NCI-H526 (cell line): ENCODE measurements around the gene SLC17A9.

Experiments used
- DNase-seq, 2 experiments: peaks; one replicate each; lab custom pipeline; 2025; lab: John Stamatoyannopoulos, UW

SLC17A9 gene

DNA sequence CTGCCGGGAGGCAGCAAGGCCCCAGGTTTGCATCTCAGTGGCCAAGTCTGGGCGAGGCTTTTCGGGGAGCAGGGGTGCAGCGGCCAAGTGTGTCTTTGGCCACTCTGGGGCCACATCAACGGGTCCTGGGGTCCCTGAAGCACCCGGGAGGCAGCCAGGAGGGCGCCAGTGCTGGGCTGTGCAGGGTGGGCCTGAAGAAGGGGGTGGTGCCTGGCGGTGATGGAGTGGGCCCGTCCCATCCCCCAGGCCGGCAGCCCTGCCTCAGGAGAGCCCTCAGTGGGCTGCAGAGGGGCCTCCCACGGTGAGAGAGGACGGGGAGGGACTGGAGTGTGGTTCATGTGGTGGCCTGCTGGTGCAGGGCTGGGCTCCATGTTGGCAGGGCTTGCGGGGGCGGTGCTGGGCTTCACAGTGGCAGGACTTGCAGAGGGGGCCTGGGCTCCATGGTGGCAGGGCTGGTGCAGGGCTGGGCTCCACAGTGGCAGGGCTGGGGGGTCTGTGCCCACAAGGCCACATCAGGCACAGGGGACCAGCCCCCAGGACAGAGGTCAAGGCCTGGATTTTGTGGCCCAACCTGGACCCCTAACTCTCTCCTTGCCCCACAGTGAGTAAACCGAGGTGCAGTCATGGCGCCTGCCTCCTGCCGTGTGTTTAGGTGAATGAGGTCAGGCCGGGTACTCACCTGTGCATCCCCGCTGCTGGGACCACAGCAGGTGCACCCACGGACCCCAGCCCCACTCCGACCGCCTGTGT, 64.7 kb downstream of the SLC17A9 start:
- DNase-seq: no peak

- no peak for DNase-seq
Measured at GRCh38 chr20:63017826-63018411, 65.4 kb downstream of the SLC17A9 start.
